IMR-90 (cell line): ENCODE measurements around the gene UAP1. TPM values are rescaled to one million over a fixed set of nuclear protein-coding genes. Genes with fewer than 3 reads are reported as not detected.

Experiments
- ATAC-seq: fragments of 200-7000 bp; cut with Tn5 transposase; 2 replicates; pipeline ENCODE4 v1.9.1; 2020; ENCODE audit warnings: low read depth, mild to moderate bottlenecking, moderate library complexity
- BruUV-seq: library from RNA; stranded (reverse); fragments of 400-500 nt; replicated peaks from 2 replicates; lab custom pipeline; 2021; lab: Mats Ljungman, UMichigan
- CTCF ChIA-PET: fragments of 300-600 bp; formaldehyde crosslinking; extraction: SDS; loops from one replicate; lab custom pipeline; 2021; ENCODE audit warnings: antibody characterized with exemption; lab: Yijun Ruan, JAX
- POLR2A ChIA-PET: fragments of 300-600 bp; sonication (Branson Sonifier 250); formaldehyde crosslinking; loops from one replicate; lab custom pipeline; 2022; ENCODE audit warnings: antibody characterized with exemption; ENCODE audit not compliant: unreplicated experiment; lab: Charles Lee
- DNase-seq: peaks from one replicate; pipeline ENCODE4 v3.0.0; 2013
- H2AFZ ChIP-seq: replicated peaks from 2 replicates; pipeline ENCODE3; 2013; ENCODE audit warnings: low read length, mild to moderate bottlenecking; ENCODE audit not compliant: poor library complexity
- H2AK5ac ChIP-seq: 2 replicates; pipeline ENCODE4 v1.6.1; 2013; ENCODE audit warnings: low read depth, low read length, inconsistent platforms
- H2AK9ac ChIP-seq: replicated peaks from 2 replicates; pipeline ENCODE3; 2013; ENCODE audit warnings: mild to moderate bottlenecking, low read depth, low read length, moderate library complexity; ENCODE audit not compliant: poor library complexity
- H2BK120ac ChIP-seq: 2 replicates; pipeline ENCODE4 v1.6.1; 2013; ENCODE audit warnings: low read depth, low read length, inconsistent platforms
- H2BK15ac ChIP-seq: 3 replicates; pipeline ENCODE4 v1.6.1; 2013; ENCODE audit warnings: low read depth, low read length, inconsistent platforms
- H2BK20ac ChIP-seq: 2 replicates; pipeline ENCODE4 v1.6.1; 2013; ENCODE audit warnings: low read depth, mild to moderate bottlenecking, inconsistent platforms, low read length, moderate library complexity
- H2BK5ac ChIP-seq: 2 replicates; pipeline ENCODE4 v1.6.1; 2013; ENCODE audit warnings: mild to moderate bottlenecking, low read depth, low read length, inconsistent platforms; ENCODE audit not compliant: poor library complexity, severe bottlenecking
- H3K14ac ChIP-seq: replicated peaks from 2 replicates; pipeline ENCODE4 v1.6.1; 2013; ENCODE audit warnings: low read depth, low read length, inconsistent platforms
- H3K18ac ChIP-seq: 2 replicates; pipeline ENCODE4 v1.6.1; 2013; ENCODE audit warnings: low read depth, low read length, control low read depth
- H3K23ac ChIP-seq: 2 replicates; pipeline ENCODE4 v1.6.1; 2013; ENCODE audit warnings: low read depth, low read length, inconsistent platforms
- H3K27ac ChIP-seq: 2 replicates; pipeline ENCODE4 v1.5.1; 2013; ENCODE audit warnings: mild to moderate bottlenecking, control low read depth, low read length; ENCODE audit not compliant: insufficient read depth
- H3K27me3 ChIP-seq: 2 replicates; pipeline ENCODE4 v1.6.1; 2013; ENCODE audit warnings: low read length; ENCODE audit not compliant: control insufficient read depth, insufficient read depth
- H3K36me3 ChIP-seq: 2 replicates; pipeline ENCODE4 v1.6.1; 2013; ENCODE audit warnings: low read length, mixed read lengths; ENCODE audit not compliant: control insufficient read depth, insufficient read depth
- H3K4ac ChIP-seq: 2 replicates; pipeline ENCODE4 v1.6.1; 2013; ENCODE audit warnings: low read depth, low read length, inconsistent platforms
- H3K4me1 ChIP-seq: 2 replicates; pipeline ENCODE4 v1.6.1; 2013; ENCODE audit warnings: low read length, mixed read lengths; ENCODE audit not compliant: control insufficient read depth, insufficient read depth
- H3K4me2 ChIP-seq: 2 replicates; pipeline ENCODE4 v1.6.1; 2013; ENCODE audit warnings: low read depth, mild to moderate bottlenecking, control low read depth, low read length, moderate library complexity
- H3K4me3 ChIP-seq: 2 replicates; pipeline ENCODE4 v1.5.1; 2013; ENCODE audit warnings: low read depth, mild to moderate bottlenecking, control low read depth, low read length, moderate library complexity; ENCODE audit not compliant: insufficient read depth
- H3K56ac ChIP-seq: 2 replicates; pipeline ENCODE4 v1.6.1; 2013; ENCODE audit warnings: low read length, inconsistent platforms; ENCODE audit not compliant: insufficient read depth; ENCODE audit errors: extremely low read depth
- H3K79me1 ChIP-seq, 2 experiments: 2 replicates each; pipeline ENCODE4 v1.6.1; 2013; ENCODE audit warnings: low read length in 2 of 2, inconsistent platforms in 1 of 2, low read depth in 1 of 2
- H3K9ac ChIP-seq: 2 replicates; pipeline ENCODE4 v1.6.1; 2013; ENCODE audit warnings: low read depth, low read length, control low read depth
- H3K9me1 ChIP-seq: 2 replicates; pipeline ENCODE4 v1.6.1; 2013; ENCODE audit warnings: low read length, inconsistent platforms; ENCODE audit not compliant: insufficient read depth
- H3K9me3 ChIP-seq: 2 replicates; pipeline ENCODE4 v1.6.1; 2013; ENCODE audit warnings: low read length; ENCODE audit not compliant: control insufficient read depth, insufficient read depth
- H4K20me1 ChIP-seq: 2 replicates; pipeline ENCODE4 v1.6.1; 2013; ENCODE audit warnings: low read length, inconsistent platforms; ENCODE audit not compliant: insufficient read depth
- H4K5ac ChIP-seq: 2 replicates; pipeline ENCODE4 v1.6.1; 2013; ENCODE audit warnings: mild to moderate bottlenecking, low read depth, low read length, control low read depth
- H4K8ac ChIP-seq, 2 experiments: 2 replicates each; pipeline ENCODE4 v1.6.1; 2013; ENCODE audit warnings: low read depth in 2 of 2, low read length in 2 of 2, control low read depth in 1 of 2, inconsistent platforms in 1 of 2
- H4K91ac ChIP-seq: 2 replicates; pipeline ENCODE4 v1.6.1; 2013; ENCODE audit warnings: low read depth, low read length, inconsistent platforms; ENCODE audit not compliant: insufficient read depth
- CEBPB ChIP-seq: IDR thresholded peaks from 2 replicates; pipeline ENCODE4 v1.6.1; 2012; ENCODE audit warnings: low read depth, low read length, improper control_type of control experiment
- FOS ChIP-seq: fragments of 150-350 bp; IDR thresholded peaks from 2 replicates; pipeline ENCODE4 v1.6.1; 2016; ENCODE audit warnings: low read depth, low read length
- MAZ ChIP-seq: IDR thresholded peaks from 2 replicates; pipeline ENCODE4 v1.6.1; 2012; ENCODE audit warnings: low read depth, mild to moderate bottlenecking, low read length, improper control_type of control experiment, moderate library complexity, borderline replicate concordance
- POLR2A ChIP-seq: IDR thresholded peaks from 2 replicates; pipeline ENCODE4 v1.6.1; 2012; ENCODE audit warnings: mild to moderate bottlenecking, low read depth, low read length
- RCOR1 ChIP-seq: IDR thresholded peaks from 2 replicates; pipeline ENCODE4 v1.6.1; 2012; ENCODE audit warnings: mild to moderate bottlenecking, low read length, improper control_type of control experiment; ENCODE audit not compliant: insufficient replicate concordance
- RFX5 ChIP-seq: IDR thresholded peaks from 2 replicates; pipeline ENCODE4 v1.8.0; 2012; ENCODE audit warnings: low read depth, mild to moderate bottlenecking, low read length, moderate library complexity
- WGBS, 2 experiments: methylation state at CpG; one replicate each; pipeline versions ENCODE4 v1.1.5 to v1.1.7; 2013; ENCODE audit warnings: missing lambda C conversion rate in 2 of 2; ENCODE audit not compliant: insufficient read length in 1 of 2; ENCODE audit errors: extremely low coverage in 2 of 2; 5-methylcytosine and 5-hydroxymethylcytosine counted together
- dilution Hi-C: fragments of 300-500 bp; cut with HindIII; formaldehyde crosslinking; loops from one replicate; pipeline ENCODE4 v1.14.3; 2018; ENCODE audit warnings: low sequenced_read_pairs; ENCODE audit not compliant: unreplicated experiment
- in situ Hi-C: fragments of 300-500 bp; cut with MboI; formaldehyde crosslinking; loops from 3 replicates; pipeline ENCODE4 v1.14.3; 2019; ENCODE audit warnings: low sequenced_read_pairs, inconsistent platforms, mixed read lengths
- intact Hi-C: fragments of 100-400 bp; cut with micrococcal nuclease; formaldehyde crosslinking; loops from 2 replicates; pipeline ENCODE4 v1.10.0; 2022
- polyA plus RNA-seq, 3 experiments: library from polyadenylated mRNA; depleted of rRNA; stranded (reverse); fragments of >200 nt; gene quantifications; 2 replicates each; pipeline ENCODE4 v1.2.3, GENCODE V29; 2012; ENCODE audit warnings: low replicate concordance in 1 of 3
- total RNA-seq: library from RNA; depleted of rRNA; stranded (reverse); fragments of >200 nt; gene quantifications from 2 replicates; pipeline ENCODE4 v1.2.3, GENCODE V29; 2012
- TF ChIP-seq, protein P1 (sequence below): fragments of 150-350 bp; IDR thresholded peaks from 2 replicates; pipeline ENCODE4 v1.6.1; 2016; ENCODE audit warnings: low read depth, mild to moderate bottlenecking, low read length, moderate library complexity, borderline replicate concordance

UAP1 gene
- total and polyA plus RNA-seq, 2 of the 4 experiments (the other 2 are of a cell fraction) = 93.4 to 196 TPM

DNA sequence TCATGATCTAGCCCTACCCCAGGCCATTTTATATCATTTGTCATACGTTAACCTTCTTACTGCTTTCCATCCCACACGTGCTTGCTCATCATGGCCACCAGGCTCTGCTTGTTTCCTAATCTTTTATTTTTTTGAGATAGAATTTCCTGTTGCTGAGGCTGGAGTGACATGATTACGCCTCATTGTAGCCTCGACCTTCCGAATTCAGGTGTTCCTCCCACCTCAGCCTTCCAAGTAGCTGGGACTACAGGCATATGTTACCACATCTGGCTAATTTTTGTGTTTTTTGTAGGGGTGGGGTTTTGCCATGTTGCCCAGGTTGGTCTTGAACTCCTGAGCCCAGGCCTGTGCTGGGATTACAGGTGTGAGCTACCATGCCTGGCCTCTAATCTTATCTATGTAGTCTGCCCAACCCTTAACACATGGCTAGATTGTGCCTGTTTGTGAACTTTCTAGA lies 3.3 kb downstream of the UAP1 start:
- no peak overlapping the region for H3K4ac ChIP-seq
- H3K9me1 ChIP-seq = peaks cover 9% of the 10 kb centered on the region
- H3K23ac ChIP-seq = peak overlapping the region; percentile 2; the same call in 1 of the 2 replicates
- H2BK20ac ChIP-seq = no peak overlapping the region
- H4K20me1 ChIP-seq = peaks cover 31% of the 10 kb centered on the region
- no peaks in the 10 kb centered on the region for H3K27me3 ChIP-seq
- no peak overlapping the region for H2BK120ac ChIP-seq
- H2BK5ac ChIP-seq = no peak overlapping the region
- H3K14ac ChIP-seq = no peak overlapping the region; the same call in 1 of the 2 replicates
- BruUV-seq = no TSS peak
- intact Hi-C loops = loop anchor here (5.0 kb wide), 2 partner anchors 37 to 507 kb away; no protein-coding TSS in a partner anchor
- peaks cover 8% of the 10 kb centered on the region for H3K36me3 ChIP-seq
- H3K27ac ChIP-seq = no peak overlapping the region
- H2AFZ ChIP-seq = no peak overlapping the region
- H4K8ac ChIP-seq = no peak overlapping the region
- H3K18ac ChIP-seq = no peak overlapping the region
- H4K5ac ChIP-seq = no peak overlapping the region
- H3K4me3 ChIP-seq = no peak overlapping the region
- H2AK5ac ChIP-seq = 0 out of 2 replicates have a peak overlapping the region, but pooled peaks have one; percentile 23
- H4K91ac ChIP-seq = no peak overlapping the region
- H3K9ac ChIP-seq = no peak overlapping the region
- CTCF ChIA-PET = no interaction called here
- WGBS, 2 experiments = no CpG with 5 or more reads among the region's 5 CpGs
- in situ Hi-C loops = no loop called here
- H3K4me1 ChIP-seq = peaks cover 10% of the 10 kb centered on the region
- H3K9me3 ChIP-seq = no peaks in the 10 kb centered on the region
- no peak overlapping the region for H3K56ac ChIP-seq
- peak overlapping the region; percentile 50 for H3K4me2 ChIP-seq
- DNase-seq (peak; percentile 13), ATAC-seq (no peak)
- POLR2A ChIA-PET = no interaction called here
- peaks cover 3 to 52% of the 10 kb centered on the region in 2 experiments for H3K79me1 ChIP-seq
- H2BK15ac ChIP-seq = no peak overlapping the region
- TF ChIP-seq POLR2A (no peak; the same call in 1 of the 2 replicates), RFX5 (no peak), RCOR1 (no peak), FOS (no peak), CEBPB (no peak), MAZ (no peak)
- TF ChIP-seq, protein P1, sequence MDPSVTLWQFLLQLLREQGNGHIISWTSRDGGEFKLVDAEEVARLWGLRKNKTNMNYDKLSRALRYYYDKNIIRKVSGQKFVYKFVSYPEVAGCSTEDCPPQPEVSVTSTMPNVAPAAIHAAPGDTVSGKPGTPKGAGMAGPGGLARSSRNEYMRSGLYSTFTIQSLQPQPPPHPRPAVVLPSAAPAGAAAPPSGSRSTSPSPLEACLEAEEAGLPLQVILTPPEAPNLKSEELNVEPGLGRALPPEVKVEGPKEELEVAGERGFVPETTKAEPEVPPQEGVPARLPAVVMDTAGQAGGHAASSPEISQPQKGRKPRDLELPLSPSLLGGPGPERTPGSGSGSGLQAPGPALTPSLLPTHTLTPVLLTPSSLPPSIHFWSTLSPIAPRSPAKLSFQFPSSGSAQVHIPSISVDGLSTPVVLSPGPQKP = no peak
- no peak overlapping the region for H2AK9ac ChIP-seq
- dilution Hi-C loops = no loop called here
